Stimulated activated CD4-positive, alpha-beta T cell treated with anti-CD3 and anti-CD28 coated beads, Interleukin-12 subunit alpha, Interleukin-12 subunit beta, amount 100 ng/mL, for 24 hours (primary cell): Measurements from ENCODE around the gene CNN2.

ENCODE experiments used
- DNase-seq, 2 experiments: peaks; one replicate each; pipeline ENCODE4 v3.0.0-alpha.2; 2020; ENCODE audit warnings: low read depth in 2 of 2

CNN2 gene

GRCh38 chr19:1026783-1027649, 608 bp downstream of the CNN2 start:
- DNase-seq = no peak

DNA sequence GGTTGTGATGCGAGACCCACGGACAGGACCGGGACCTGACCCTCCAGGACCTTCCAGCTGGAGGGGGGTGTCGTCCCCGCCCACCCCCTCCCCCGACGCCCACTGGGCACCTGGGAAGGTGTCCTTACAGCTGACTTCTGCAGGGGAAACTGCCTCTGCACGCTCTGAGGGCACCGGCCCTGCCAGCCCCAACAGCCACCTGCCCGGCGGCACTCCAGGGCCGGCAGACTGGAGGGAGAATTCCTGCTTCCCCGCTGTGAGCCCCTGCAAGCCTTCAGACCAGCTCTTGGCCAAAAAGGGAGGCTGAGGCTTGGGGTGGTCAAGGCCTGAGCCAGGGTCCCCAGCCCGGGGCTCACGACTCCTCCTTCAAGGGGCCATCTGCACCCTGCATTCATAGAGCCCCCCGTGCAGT, 1.2 kb downstream of the CNN2 start:
- no peak for DNase-seq

GRCh38 chr19:1028062-1028926, 1.9 kb downstream of the CNN2 start:
- no peak for DNase-seq

DNA sequence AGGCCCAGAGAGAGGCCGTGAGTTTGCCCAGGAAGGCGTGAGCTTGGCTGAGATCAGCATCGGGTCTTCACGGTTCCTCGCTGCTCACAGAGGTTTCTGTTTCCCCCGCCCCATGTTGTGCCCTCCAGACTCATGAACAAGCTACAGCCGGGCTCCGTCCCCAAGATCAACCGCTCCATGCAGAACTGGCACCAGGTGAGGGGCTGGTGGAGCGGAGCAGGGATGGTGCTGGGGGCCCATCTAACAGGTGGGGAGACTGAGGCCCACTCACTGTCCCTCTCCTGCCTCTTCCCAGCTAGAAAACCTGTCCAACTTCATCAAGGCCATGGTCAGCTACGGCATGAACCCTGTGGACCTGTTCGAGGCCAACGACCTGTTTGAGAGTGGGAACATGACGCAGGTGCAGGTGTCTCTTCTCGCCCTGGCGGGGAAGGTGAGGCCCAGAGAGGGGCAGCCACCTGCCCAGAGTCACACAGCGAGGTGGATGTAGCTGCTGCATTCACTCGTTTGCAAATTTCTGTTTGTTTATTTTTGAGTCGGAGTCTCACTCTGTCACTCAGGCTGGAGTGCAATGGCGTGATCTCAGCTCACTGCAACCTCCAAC, 6.0 kb downstream of the CNN2 start:
- no peak for DNase-seq

- no peak for DNase-seq
Measured at GRCh38 chr19:1035998-1036621, 9.7 kb downstream of the CNN2 start.

DNA sequence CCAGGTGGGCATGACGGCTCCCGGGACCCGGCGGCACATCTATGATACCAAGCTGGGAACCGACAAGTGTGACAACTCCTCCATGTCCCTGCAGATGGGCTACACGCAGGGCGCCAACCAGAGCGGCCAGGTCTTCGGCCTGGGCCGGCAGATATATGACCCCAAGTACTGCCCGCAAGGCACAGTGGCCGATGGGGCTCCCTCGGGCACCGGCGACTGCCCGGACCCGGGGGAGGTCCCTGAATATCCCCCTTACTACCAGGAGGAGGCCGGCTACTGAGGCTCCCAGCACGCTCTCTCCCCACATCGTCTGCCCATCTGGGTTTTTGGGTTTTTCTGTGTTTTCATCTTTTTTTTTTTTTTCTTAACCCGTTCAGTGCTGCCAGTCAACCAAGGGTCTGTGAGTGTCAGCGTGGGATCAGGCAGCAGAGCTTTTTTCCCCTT, 11.2 kb downstream of the CNN2 start:
- DNase-seq = no peak

DNA sequence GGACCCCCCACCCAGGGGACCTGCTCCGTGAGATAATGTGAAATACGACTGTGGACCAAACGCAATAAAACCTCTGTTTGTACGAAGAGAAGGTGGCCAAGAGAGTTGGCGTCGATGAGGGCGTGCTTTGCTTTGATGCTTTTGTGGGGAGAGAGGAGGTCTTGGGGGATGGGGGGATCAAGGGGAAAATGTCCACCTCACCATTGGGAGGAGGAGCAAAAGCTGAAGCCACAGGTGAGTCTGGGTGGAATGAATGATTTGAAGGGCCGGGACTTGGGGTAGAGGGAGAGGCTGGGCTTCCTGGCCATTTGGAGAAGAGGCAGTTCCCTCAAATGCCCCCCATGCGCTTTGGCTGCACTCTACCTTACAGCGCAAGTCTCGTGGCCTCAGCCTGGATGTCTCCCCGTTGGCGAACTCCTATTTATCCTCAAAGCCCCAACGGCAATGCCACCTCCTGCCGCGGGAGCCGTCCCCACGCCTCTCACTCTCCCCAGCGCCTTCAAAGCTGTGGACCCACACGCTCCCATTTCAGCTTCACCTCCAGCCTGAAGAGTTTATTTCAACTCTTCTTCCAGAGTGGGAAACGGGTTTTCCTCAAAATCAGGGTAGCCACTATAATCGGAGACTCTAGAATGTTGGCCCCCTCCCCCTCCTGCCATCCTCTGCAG, 12.7 kb downstream of the CNN2 start:
- no peak for DNase-seq

- DNase-seq = peak; percentile 98 to 100
Measured at GRCh38 chr19:1039646-1040475, 13.5 kb downstream of the CNN2 start, which contains the start of gene ABCA7. Gene ABCA7 (plus strand): TSS chr19:1040107. CDS start chr19:1041362, 1,255 bp downstream.

DNA sequence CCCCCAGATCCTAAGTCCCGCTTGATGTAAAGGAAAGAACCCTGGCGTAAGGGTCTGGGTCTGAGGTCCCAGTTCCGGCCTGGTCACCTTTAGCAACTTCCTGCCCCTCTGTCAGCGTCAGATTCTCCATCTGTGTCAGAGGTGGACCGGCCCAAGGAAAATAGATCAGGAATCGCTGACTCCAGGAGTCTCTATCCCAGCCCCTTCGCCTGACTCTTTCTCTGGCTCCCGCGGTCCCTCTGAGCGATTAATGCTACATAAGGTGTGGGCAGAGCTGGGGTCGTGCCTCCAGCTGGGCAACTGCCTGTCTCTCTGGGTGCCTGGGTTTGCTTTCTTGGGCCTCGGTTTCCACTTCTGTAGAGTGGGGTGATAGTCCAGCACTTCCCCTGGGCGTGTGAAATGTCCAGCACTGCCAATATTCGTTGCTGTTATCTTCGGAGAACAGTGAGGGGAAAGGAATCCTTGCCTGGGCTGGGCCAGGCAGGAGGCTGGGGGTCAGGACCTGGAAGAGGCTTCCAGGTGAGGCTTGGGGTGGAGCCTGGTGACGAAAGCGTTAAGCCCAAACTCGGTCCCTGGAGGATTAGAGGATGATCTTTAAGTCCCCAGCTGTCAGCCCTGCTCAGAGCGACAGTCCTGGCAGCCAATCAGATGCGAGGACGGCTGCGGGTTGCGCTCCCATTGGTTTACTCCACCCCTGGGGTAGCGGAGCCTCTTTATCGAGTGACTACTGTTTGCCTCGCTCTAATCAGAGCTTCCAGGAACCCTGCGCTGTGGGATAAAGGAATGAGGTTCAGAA, 14.3 kb downstream of the CNN2 start:
- peak; percentile 79 to 89 for DNase-seq

- DNase-seq = no peak
Measured at GRCh38 chr19:1041272-1041834, 14.9 kb downstream of the CNN2 start.

- DNase-seq = no peak
Measured at GRCh38 chr19:1041835-1042685, 15.7 kb downstream of the CNN2 start.

- DNase-seq = no peak
Measured at GRCh38 chr19:1042689-1043511, 16.5 kb downstream of the CNN2 start.

GRCh38 chr19:1045247-1045603, 18.8 kb downstream of the CNN2 start:
- DNase-seq = peak in 1 of 2 experiments; percentile 63

DNA sequence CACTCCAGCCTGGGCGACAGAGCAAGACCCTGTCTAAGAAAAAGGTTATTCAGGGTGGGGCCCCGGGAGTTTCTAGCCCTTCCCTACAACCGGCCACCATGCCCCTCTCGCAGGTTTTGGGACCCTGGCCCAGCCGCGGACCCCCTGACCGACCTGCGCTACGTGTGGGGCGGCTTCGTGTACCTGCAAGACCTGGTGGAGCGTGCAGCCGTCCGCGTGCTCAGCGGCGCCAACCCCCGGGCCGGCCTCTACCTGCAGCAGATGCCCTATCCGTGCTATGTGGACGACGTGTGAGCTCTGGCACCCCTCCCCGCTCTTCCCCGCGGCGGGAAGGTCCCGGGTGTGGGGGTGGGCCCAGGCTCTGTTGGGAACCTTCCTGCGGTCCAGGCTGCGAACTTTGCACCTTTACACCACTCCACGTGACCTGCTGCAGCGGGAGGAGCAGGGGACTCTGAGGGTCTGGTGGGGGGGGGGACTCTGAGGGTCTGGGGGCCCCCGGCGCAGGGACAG, 19.8 kb downstream of the CNN2 start:
- no peak for DNase-seq

DNA sequence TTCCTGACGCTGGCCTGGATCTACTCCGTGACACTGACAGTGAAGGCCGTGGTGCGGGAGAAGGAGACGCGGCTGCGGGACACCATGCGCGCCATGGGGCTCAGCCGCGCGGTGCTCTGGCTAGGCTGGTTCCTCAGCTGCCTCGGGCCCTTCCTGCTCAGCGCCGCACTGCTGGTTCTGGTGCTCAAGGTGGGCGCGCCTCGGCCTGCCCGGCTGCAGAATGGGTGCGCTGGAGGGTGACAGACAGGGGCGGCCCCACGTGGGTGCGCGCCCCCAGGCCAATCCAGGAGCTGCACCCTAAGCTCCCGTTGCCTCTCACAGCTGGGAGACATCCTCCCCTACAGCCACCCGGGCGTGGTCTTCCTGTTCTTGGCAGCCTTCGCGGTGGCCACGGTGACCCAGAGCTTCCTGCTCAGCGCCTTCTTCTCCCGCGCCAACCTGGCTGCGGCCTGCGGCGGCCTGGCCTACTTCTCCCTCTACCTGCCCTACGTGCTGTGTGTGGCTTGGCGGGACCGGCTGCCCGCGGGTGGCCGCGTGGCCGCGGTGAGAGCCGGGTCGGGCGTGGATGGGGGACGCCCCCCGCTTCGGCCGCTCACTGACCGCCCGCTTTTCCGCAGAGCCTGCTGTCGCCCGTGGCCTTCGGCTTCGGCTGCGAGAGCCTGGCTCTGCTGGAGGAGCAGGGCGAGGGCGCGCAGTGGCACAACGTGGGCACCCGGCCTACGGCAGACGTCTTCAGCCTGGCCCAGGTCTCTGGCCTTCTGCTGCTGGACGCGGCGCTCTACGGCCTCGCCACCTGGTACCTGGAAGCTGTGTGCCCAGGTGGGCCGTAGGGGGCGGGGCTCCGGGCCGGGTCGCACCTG, 20.7 kb downstream of the CNN2 start:
- DNase-seq = no peak

DNA sequence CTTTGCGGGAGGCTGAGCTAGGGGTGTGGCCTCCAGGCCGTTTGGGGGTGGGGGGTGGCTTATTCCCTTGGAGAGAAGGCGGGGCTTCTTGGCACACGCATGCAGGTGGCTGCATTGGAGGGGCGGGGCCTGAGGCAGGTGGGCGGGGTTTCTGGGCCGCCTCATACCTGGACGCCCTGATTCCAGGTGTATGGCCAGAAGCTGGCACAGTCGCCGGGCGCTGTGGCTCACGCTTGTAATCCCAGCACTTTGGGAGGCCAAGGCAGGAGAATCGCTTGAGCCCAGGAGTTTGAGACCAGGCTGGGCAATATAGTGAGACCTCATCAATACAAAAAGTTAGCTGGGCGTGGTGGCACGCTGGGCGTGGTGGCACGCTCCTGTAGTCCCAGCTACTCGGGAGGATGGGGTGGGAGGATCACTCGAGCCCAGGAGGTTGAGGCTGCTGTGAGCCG, 21.3 kb downstream of the CNN2 start:
- DNase-seq = no peak
